Measurements from ENCODE around the gene DENND4B. TPM values are rescaled to one million over a fixed set of nuclear protein-coding genes. Genes with fewer than 3 reads are reported as not detected.

The DENND4B gene
- total and polyA plus RNA-seq, 9 of the 15 experiments (the other 6 are each of a cell fraction or from before 2014, with no cell fraction given): 9.5 to 80.5 (median 23.1) TPM

DNA sequence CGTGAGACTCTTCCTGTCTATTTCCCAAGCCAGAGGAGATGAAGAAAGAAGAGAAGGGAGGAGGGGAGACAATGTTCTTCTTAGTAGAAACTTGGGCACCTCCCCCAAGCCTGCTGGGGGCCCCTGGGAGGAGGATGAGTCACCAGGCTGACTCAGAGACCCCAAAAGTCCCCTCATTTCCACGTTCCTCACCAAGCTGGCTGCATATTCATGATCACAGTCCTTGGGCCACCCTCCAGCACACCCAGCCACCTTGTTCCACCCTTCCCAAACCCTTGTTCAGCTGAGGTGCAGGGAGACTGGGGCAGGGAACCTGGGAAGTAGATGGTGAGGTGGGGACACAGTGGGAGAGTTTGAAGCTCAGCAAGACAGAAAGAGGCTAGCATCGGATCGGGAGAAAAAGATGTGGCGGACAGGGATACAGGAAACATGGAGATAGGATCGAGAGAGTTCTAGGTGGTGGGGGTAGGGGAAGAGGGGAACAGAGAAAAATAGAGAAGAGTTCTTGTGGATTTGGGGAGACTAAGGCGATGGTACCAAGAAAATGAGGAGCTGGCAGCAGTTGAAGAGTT is 38.9 kb upstream of the DENND4B start:
- Histone ChIP-seq H3K36me3 (ENCODE audit: control insufficient read depth, insufficient read depth, low read length) (peaks cover 21% of the 10 kb centered on the region; the same call in 2 of the 3 replicates), H3K79me2 (ENCODE audit: control insufficient read depth, insufficient read depth, low read length) (peaks cover 15% of the 10 kb centered on the region), H3K9me3 (replicated peaks; ENCODE audit: control insufficient read depth, insufficient read depth, low read depth, low read length) (no peaks in the 10 kb centered on the region), H3K27me3 (ENCODE audit: control insufficient read depth in 2 of 2, insufficient read depth in 2 of 2, low read length in 2 of 2) (no peaks in the 10 kb centered on the region), H3K4me3 (peak overlapping the region; percentile 55), H4K20me1 (replicated peaks; ENCODE audit: control insufficient read depth, insufficient read depth, low read length) (no peaks in the 10 kb centered on the region), H3K4me1 (replicated peaks in 1 of 2; ENCODE audit: control insufficient read depth in 2 of 2, insufficient read depth in 2 of 2, low read length in 2 of 2) (peaks cover 5 to 14% of the 10 kb centered on the region in 2 experiments; a peak in 4 of 5 replicates), H2AFZ (ENCODE audit: low read depth, low read length) (peak overlapping the region; percentile 65), H3K4me2 (ENCODE audit: insufficient read depth, low read length) (peak overlapping the region; percentile 94), H3K9me1 (ENCODE audit: control insufficient read depth, insufficient read depth, low read length) (no peaks in the 10 kb centered on the region), H3K9ac (ENCODE audit: insufficient read depth in 1 of 2, low read depth in 2 of 2, low read length in 2 of 2) (peak overlapping the region; percentile 89 to 93), H3K27ac (ENCODE audit: extremely low read depth, low read depth, low read length) (peak overlapping the region; percentile 75)
- intact Hi-C loops (cut with micrococcal nuclease) (loop anchor here (5.0 to 10.0 kb wide), 5 partner anchors 38 to 631 kb away; partner anchors contain the start of genes DENND4B, ILF2 and S100A9), in situ Hi-C loops (cut with MboI) (loop anchor here (5.0 to 10.0 kb wide), 3 partner anchors 188 to 481 kb away; partner anchors contain the start of gene NPR1)
- DNase-seq (ENCODE audit: extremely low read depth in 1 of 4, low spot score in 3 of 4) (peak; percentile 60 to 80 (median 67)), ATAC-seq (peak; percentile 26), FAIRE-seq (peak; percentile 64)
- CTCF ChIA-PET (ENCODE audit: low intra/inter-chr PET ratio): interaction anchor here (1.4 kb wide), 1 partner anchor 189 kb away, joined by 8 read pairs; no protein-coding TSS in a partner anchor
- no TSS peak for BruUV-seq (replicated peaks)
- POLR2A ChIA-PET: interaction anchor here (0.8 to 2.8 kb wide), 9 partner anchors 8 to 327 kb away, joined by 3 to 16 read pairs (median 6); partner anchors contain the start of genes CREB3L4, DENND4B, JTB and SNAPIN
- 5% methylated on average over 7 of the region's 7 CpGs for WGBS (ENCODE audit: insufficient coverage, low coverage, missing lambda C conversion rate)
- TF ChIP-seq, protein P1, sequence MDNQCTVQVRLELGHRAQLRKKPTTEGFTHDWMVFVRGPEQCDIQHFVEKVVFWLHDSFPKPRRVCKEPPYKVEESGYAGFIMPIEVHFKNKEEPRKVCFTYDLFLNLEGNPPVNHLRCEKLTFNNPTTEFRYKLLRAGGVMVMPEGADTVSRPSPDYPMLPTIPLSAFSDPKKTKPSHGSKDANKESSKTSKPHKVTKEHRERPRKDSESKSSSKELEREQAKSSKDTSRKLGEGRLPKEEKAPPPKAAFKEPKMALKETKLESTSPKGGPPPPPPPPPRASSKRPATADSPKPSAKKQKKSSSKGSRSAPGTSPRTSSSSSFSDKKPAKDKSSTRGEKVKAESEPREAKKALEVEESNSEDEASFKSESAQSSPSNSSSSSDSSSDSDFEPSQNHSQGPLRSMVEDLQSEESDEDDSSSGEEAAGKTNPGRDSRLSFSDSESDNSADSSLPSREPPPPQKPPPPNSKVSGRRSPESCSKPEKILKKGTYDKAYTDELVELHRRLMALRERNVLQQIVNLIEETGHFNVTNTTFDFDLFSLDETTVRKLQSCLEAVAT (IDR thresholded peaks at IDR 0.05): peak; percentile 34 to 36; a peak in 1 of 4 replicates
- no peak for TF ChIP-seq ZNF584 (CRISPR knock-in tag; IDR thresholded peaks at IDR 0.05; ENCODE audit: low read depth)
- peak in 1 of 2 experiments; percentile 72; a peak in 2 of 4 replicates for TF ChIP-seq HDAC1 (IDR thresholded peaks at IDR 0.05)
- peak; percentile 63 for TF ChIP-seq TAF1 (IDR thresholded peaks at IDR 0.05; ENCODE audit: control insufficient read depth, extremely low read depth, insufficient read depth, low read length, severe bottlenecking)
- 0 out of 2 replicates have a peak, but pooled peaks have one; percentile 50 for TF ChIP-seq ARID2 (IDR thresholded peaks at IDR 0.05)
- no peak; the same call in 1 of the 2 replicates for TF ChIP-seq HDGF (IDR thresholded peaks at IDR 0.05)
- TF ChIP-seq POLR2B (IDR thresholded peaks at IDR 0.05; ENCODE audit: low read depth, partially characterized antibody): peak; percentile 52
- no peak; the same call in none of the 2 replicates for TF ChIP-seq NFIC (IDR thresholded peaks at IDR 0.05)
- TF ChIP-seq HBP1 (CRISPR knock-in tag; IDR thresholded peaks at IDR 0.05): 0 out of 2 replicates have a peak, but pooled peaks have one; percentile 35
- TF ChIP-seq, protein P2, sequence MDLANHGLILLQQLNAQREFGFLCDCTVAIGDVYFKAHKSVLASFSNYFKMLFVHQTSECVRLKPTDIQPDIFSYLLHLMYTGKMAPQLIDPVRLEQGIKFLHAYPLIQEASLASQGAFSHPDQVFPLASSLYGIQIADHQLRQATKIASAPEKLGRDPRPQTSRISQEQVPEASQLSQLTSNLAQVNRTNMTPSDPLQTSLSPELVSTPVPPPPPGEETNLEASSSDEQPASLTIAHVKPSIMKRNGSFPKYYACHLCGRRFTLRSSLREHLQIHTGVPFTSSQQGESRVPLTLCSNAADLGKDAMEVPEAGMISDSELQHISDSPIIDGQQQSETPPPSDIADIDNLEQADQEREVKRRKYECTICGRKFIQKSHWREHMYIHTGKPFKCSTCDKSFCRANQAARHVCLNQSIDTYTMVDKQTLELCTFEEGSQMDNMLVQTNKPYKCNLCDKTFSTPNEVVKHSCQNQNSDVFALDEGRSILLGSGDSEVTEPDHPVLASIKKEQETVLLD (IDR thresholded peaks at IDR 0.05): peak; percentile 40
- TF ChIP-seq, protein P3, sequence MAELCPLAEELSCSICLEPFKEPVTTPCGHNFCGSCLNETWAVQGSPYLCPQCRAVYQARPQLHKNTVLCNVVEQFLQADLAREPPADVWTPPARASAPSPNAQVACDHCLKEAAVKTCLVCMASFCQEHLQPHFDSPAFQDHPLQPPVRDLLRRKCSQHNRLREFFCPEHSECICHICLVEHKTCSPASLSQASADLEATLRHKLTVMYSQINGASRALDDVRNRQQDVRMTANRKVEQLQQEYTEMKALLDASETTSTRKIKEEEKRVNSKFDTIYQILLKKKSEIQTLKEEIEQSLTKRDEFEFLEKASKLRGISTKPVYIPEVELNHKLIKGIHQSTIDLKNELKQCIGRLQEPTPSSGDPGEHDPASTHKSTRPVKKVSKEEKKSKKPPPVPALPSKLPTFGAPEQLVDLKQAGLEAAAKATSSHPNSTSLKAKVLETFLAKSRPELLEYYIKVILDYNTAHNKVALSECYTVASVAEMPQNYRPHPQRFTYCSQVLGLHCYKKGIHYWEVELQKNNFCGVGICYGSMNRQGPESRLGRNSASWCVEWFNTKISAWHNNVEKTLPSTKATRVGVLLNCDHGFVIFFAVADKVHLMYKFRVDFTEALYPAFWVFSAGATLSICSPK (IDR thresholded peaks at IDR 0.05; ENCODE audit: borderline replicate concordance): peak; percentile 35; the same call in 1 of the 2 replicates
- peak; percentile 90 for TF ChIP-seq DPF2 (IDR thresholded peaks at IDR 0.05)
- TF ChIP-seq, protein P4, sequence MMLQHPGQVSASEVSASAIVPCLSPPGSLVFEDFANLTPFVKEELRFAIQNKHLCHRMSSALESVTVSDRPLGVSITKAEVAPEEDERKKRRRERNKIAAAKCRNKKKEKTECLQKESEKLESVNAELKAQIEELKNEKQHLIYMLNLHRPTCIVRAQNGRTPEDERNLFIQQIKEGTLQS (IDR thresholded peaks at IDR 0.05): peak; percentile 96
- TF ChIP-seq, protein P4 (CRISPR knock-in tag; conservative IDR thresholded peaks at IDR 0.05): no peak

Measured in K562 (cell line).